ENCODE measurements around the gene CKM.

The CKM gene

GRCh38 chr19:45322744-45323281 is at the start of gene CKM:
TSS of gene CKM (minus strand) at chr19:45322875. CDS start at chr19:45319713, 3,162 bp downstream.
- Histone ChIP-seq H3K9me3 (replicated peaks in 1 of 11) (no peaks in the 10 kb centered on the region), H3K27ac (peak within 1 kb of the TSS in 1 of 11 experiments; percentile 34; a peak in 1 of 22 replicates), H3K4me2 (peak within 1 kb of the TSS; percentile 52 to 95 (median 83)), H3K4me3 (peak within 1 kb of the TSS; percentile 6 to 59 (median 32); a peak in 10 of 20 replicates), H3K36me3 (no peaks in the 10 kb centered on the region), H3K27me3 (peaks cover 0 to 18% (median 0%) of the 10 kb centered on the region in 11 experiments; a peak in 4 of 22 replicates), H3K4me1 (peaks cover 13 to 47% (median 38%) of the 10 kb centered on the region in 10 experiments; a peak in 19 of 20 replicates), H4K20me1 (peaks cover 0 to 6% (median 0%) of the 10 kb centered on the region in 11 experiments; a peak in 1 of 22 replicates), H3K9ac (peak within 1 kb of the TSS in 10 of 11 experiments; percentile 21 to 66 (median 54); a peak in 16 of 22 replicates)
- no peak for TF ChIP-seq Cebpa-rat (IDR thresholded peaks at IDR 0.05)

- Histone ChIP-seq H3K4me3 (peak within 1 kb of the TSS; percentile 63 to 86 (median 78)), H3K27me3 (no peaks in the 10 kb centered on the region), H3K4me1 (peaks cover 31 to 42% (median 34%) of the 10 kb centered on the region in 10 experiments), H4K20me1 (no peaks in the 10 kb centered on the region; a peak in 1 of 22 replicates), H3K4me2 (peak within 1 kb of the TSS; percentile 87 to 99 (median 95)), H3K9ac (peak within 1 kb of the TSS; percentile 71 to 86 (median 82)), H3K27ac (peak within 1 kb of the TSS; percentile 53 to 82 (median 78); a peak in 21 of 22 replicates), H3K36me3 (peaks cover 0 to 9% (median 3%) of the 10 kb centered on the region in 11 experiments; a peak in 8 of 22 replicates), H3K9me3 (replicated peaks in 1 of 11) (no peaks in the 10 kb centered on the region)
- no peak for TF ChIP-seq Cebpa-rat (IDR thresholded peaks at IDR 0.05)
Observed at GRCh38 chr19:45370410-45371204, 47.9 kb upstream of the CKM start, which contains the start of gene ERCC2. TSS of gene ERCC2 (minus strand) at chr19:45370573. CDS start at chr19:45370540, 33 bp downstream.

- no peak for TF ChIP-seq Cebpa-rat (IDR thresholded peaks at IDR 0.05)
- Histone ChIP-seq H3K9ac (peak overlapping the region in 1 of 11 experiments; percentile 83; a peak in 3 of 22 replicates), H3K9me3 (replicated peaks in 1 of 11) (no peaks in the 10 kb centered on the region), H3K27ac (no peak overlapping the region), H4K20me1 (peaks cover 0 to 4% (median 0%) of the 10 kb centered on the region in 11 experiments; a peak in 2 of 22 replicates), H3K27me3 (no peaks in the 10 kb centered on the region), H3K36me3 (peaks cover 8 to 26% (median 18%) of the 10 kb centered on the region in 11 experiments; a peak in 18 of 22 replicates), H3K4me1 (peaks cover 31 to 42% (median 34%) of the 10 kb centered on the region in 10 experiments), H3K4me3 (no peak overlapping the region; a peak in 1 of 20 replicates), H3K4me2 (peak overlapping the region; percentile 87 to 99 (median 95); a peak in 20 of 22 replicates)
Observed at GRCh38 chr19:45368737-45369340, 46.2 kb upstream of the CKM start.

- no peak overlapping the region for H3K27ac ChIP-seq
- H4K20me1 ChIP-seq, result peaks cover 0 to 11% (median 0%) of the 10 kb centered on the region in 11 experiments; a peak in 2 of 22 replicates
- no peaks in the 10 kb centered on the region for H3K9me3 ChIP-seq (replicated peaks in 1 of 11)
- H3K4me2 ChIP-seq, result peak overlapping the region in 4 of 11 experiments; percentile 0 to 99 (median 94); a peak in 4 of 22 replicates
- H3K36me3 ChIP-seq, result peaks cover 15 to 34% (median 24%) of the 10 kb centered on the region in 11 experiments; a peak in 19 of 22 replicates
- no peak overlapping the region for H3K4me3 ChIP-seq
- H3K4me1 ChIP-seq, result peaks cover 31 to 42% (median 34%) of the 10 kb centered on the region in 10 experiments
- H3K27me3 ChIP-seq, result no peaks in the 10 kb centered on the region
- TF ChIP-seq Cebpa-rat (IDR thresholded peaks at IDR 0.05), result no peak
- no peak overlapping the region for H3K9ac ChIP-seq
Observed at GRCh38 chr19:45368127-45368526, 45.5 kb upstream of the CKM start.

GRCh38 chr19:45364696-45365095 is 42.0 kb upstream of the CKM start:
- H3K36me3 ChIP-seq, result peaks cover 32 to 65% (median 54%) of the 10 kb centered on the region in 11 experiments
- no peaks in the 10 kb centered on the region for H3K9me3 ChIP-seq (replicated peaks in 1 of 11)
- H3K27ac ChIP-seq, result no peak overlapping the region
- H3K4me3 ChIP-seq, result no peak overlapping the region
- peaks cover 20 to 32% (median 26%) of the 10 kb centered on the region in 10 experiments for H3K4me1 ChIP-seq
- no peaks in the 10 kb centered on the region for H3K27me3 ChIP-seq
- no peak overlapping the region for H3K4me2 ChIP-seq
- H3K9ac ChIP-seq, result no peak overlapping the region; a peak in 1 of 22 replicates
- peaks cover 0 to 24% (median 0%) of the 10 kb centered on the region in 11 experiments; a peak in 2 of 22 replicates for H4K20me1 ChIP-seq
- TF ChIP-seq Cebpa-rat (IDR thresholded peaks at IDR 0.05), result no peak

GRCh38 chr19:45363861-45364459 is 41.3 kb upstream of the CKM start:
- Histone ChIP-seq H3K4me2 (no peak overlapping the region), H3K4me1 (peaks cover 13 to 25% (median 18%) of the 10 kb centered on the region in 10 experiments; a peak in 19 of 20 replicates), H3K9me3 (replicated peaks in 1 of 11) (no peaks in the 10 kb centered on the region), H3K27ac (no peak overlapping the region), H3K4me3 (no peak overlapping the region), H3K27me3 (no peaks in the 10 kb centered on the region), H4K20me1 (peaks cover 0 to 24% (median 0%) of the 10 kb centered on the region in 11 experiments; a peak in 2 of 22 replicates), H3K36me3 (peaks cover 40 to 72% (median 60%) of the 10 kb centered on the region in 11 experiments), H3K9ac (no peak overlapping the region)
- no peak for TF ChIP-seq Cebpa-rat (IDR thresholded peaks at IDR 0.05)

- Histone ChIP-seq H3K27ac (no peak overlapping the region), H3K36me3 (peaks cover 46 to 84% (median 77%) of the 10 kb centered on the region in 11 experiments), H3K4me2 (no peak overlapping the region), H3K9me3 (replicated peaks in 1 of 11) (no peaks in the 10 kb centered on the region), H3K27me3 (no peaks in the 10 kb centered on the region), H4K20me1 (peaks cover 0 to 34% (median 0%) of the 10 kb centered on the region in 11 experiments; a peak in 2 of 22 replicates), H3K4me3 (no peak overlapping the region), H3K4me1 (peaks cover 7 to 11% (median 9%) of the 10 kb centered on the region in 10 experiments; a peak in 16 of 20 replicates), H3K9ac (no peak overlapping the region)
- TF ChIP-seq Cebpa-rat (IDR thresholded peaks at IDR 0.05), result no peak
Observed at GRCh38 chr19:45362291-45362690, 39.6 kb upstream of the CKM start.

GRCh38 chr19:45361608-45362007 is 38.9 kb upstream of the CKM start:
- Histone ChIP-seq H3K36me3 (peaks cover 53 to 91% (median 84%) of the 10 kb centered on the region in 11 experiments), H3K9ac (no peak overlapping the region), H3K27me3 (no peaks in the 10 kb centered on the region), H3K4me2 (no peak overlapping the region), H4K20me1 (peaks cover 0 to 40% (median 0%) of the 10 kb centered on the region in 11 experiments; a peak in 3 of 22 replicates), H3K4me1 (peaks cover under 1 to 5% (median 3%) of the 10 kb centered on the region in 10 experiments; a peak in 14 of 20 replicates), H3K27ac (no peak overlapping the region), H3K9me3 (replicated peaks in 1 of 11) (no peaks in the 10 kb centered on the region), H3K4me3 (no peak overlapping the region)
- no peak for TF ChIP-seq Cebpa-rat (IDR thresholded peaks at IDR 0.05)
